HG03039 (cell line): ENCODE data around the gene SPPL2C.
"Not testable (repeated sequence)": the region's sequence is repeated elsewhere in the genome, so short reads cannot be mapped to it uniquely, and the experiment has no call there.

Experiments used
- ATAC-seq: cut with Tn5 transposase; IDR thresholded peaks from one replicate; pipeline ENCODE4 v1.9.1; 2021; ENCODE audit warnings: mild to moderate bottlenecking, moderate library complexity; ENCODE audit not compliant: unreplicated experiment

The SPPL2C gene

GRCh38 chr17:45848405-45848804 lies 3.7 kb downstream of the SPPL2C start:
- no peak for ATAC-seq

GRCh38 chr17:45848868-45849535 lies 4.3 kb downstream of the SPPL2C start:
- ATAC-seq = no peak

- ATAC-seq = no peak
Observed at GRCh38 chr17:45849536-45849990, 4.9 kb downstream of the SPPL2C start.

GRCh38 chr17:45850011-45850410 lies 5.3 kb downstream of the SPPL2C start:
- ATAC-seq = no peak

GRCh38 chr17:45850468-45850867 lies 5.8 kb downstream of the SPPL2C start:
- ATAC-seq = no peak

- ATAC-seq = no peak
Observed at GRCh38 chr17:45851022-45851421, 6.3 kb downstream of the SPPL2C start.

GRCh38 chr17:45851464-45851863 lies 6.8 kb downstream of the SPPL2C start:
- ATAC-seq = no peak

GRCh38 chr17:45851873-45852272 lies 7.2 kb downstream of the SPPL2C start:
- no peak for ATAC-seq

- no peak for ATAC-seq
Observed at GRCh38 chr17:45852535-45853297, 8.0 kb downstream of the SPPL2C start.

- no peak for ATAC-seq
Observed at GRCh38 chr17:45854209-45854608, 9.5 kb downstream of the SPPL2C start.

- ATAC-seq = no peak
Observed at GRCh38 chr17:45855691-45856336, 11.1 kb downstream of the SPPL2C start.

GRCh38 chr17:45857977-45858708 lies 13.5 kb downstream of the SPPL2C start:
- ATAC-seq = no peak

- no peak for ATAC-seq
Observed at GRCh38 chr17:45861165-45861564, 16.5 kb downstream of the SPPL2C start.

- ATAC-seq = not testable (repeated sequence)
Observed at GRCh38 chr17:45862127-45862526, 17.4 kb downstream of the SPPL2C start.

- ATAC-seq = no peak
Observed at GRCh38 chr17:45863857-45864654, 19.4 kb downstream of the SPPL2C start.

- ATAC-seq = no peak
Observed at GRCh38 chr17:45867171-45867570, 22.5 kb downstream of the SPPL2C start.

GRCh38 chr17:45867702-45868101 lies 23.0 kb downstream of the SPPL2C start:
- no peak for ATAC-seq

- ATAC-seq = no peak
Observed at GRCh38 chr17:45868276-45868675, 23.6 kb downstream of the SPPL2C start.

GRCh38 chr17:45869676-45870341 lies 25.1 kb downstream of the SPPL2C start:
- no peak for ATAC-seq
